Stimulated activated naive CD4-positive, alpha-beta T cell treated with Interleukin-2 at 50 U/mL for 16 hours (primary cell): ENCODE results near the gene GATB.

Experiments used
- DNase-seq: peaks from one replicate; lab custom pipeline; 2025; lab: John Stamatoyannopoulos, UW

The GATB gene, protein sequence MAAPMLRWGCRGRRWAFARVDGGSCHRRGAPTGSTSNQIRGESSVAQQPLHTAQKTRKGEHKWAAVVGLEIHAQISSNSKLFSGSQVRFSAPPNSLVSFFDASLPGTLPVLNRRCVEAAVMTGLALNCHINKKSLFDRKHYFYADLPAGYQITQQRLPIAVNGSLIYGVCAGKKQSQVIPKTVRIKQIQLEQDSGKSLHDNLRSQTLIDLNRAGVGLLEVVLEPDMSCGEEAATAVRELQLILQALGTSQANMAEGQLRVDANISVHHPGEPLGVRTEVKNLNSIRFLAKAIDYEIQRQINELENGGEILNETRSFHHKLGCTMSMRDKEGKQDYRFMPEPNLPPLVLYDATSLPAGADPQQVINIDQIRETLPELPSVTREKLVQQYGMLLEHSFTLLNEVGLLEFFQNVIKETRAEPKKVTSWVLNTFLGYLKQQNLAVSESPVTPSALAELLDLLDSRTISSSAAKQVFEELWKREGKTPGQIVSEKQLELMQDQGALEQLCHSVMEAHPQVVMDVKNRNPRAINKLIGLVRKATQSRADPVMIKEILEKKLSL

DNA sequence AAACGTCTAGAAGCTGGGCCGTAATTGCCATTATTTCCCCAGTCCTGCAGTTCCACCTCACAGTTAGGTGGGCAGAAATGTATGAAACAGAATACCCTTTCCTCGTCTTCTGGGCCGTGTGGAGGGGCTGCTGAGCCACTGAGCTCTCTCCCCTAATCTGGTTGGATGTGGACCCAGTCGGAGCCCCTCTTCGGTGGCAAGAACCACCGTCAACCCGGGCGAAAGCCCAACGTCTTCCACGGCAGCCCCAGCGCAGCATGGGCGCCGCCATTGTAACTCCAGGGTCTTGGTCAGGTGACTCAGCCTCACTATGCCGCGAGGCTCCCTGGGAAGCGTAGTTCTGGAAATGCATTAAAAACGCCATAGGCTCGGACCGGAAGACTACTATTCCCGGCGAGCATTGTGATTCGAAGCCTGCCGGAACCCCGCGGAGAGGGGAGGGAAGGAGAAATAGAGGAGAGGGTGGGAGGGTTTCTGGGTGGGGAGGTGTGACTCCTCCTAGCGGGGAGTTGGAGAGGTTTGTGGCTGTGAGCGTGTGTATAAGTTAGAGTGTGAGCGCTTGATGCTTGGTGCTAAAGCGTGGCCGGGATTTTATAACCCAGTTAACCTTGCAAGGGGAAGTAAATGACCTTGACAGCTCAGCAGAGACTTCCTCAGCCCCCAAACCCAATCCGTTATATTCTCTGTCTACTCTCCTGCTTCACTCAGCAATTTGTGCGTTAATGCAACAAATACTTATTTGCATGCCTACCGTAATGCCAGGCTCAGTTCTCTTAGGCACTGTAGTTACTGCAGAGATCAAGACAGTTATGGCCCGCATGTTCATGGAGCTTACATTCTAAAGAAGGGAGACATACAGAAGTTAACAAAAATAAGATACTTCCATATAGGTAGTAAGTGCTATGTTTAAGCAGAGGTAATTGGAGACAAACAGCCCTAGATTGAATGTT, at the start of gene GATB:
Gene GATB (minus strand): TSS at position 296 of the 950 bp plus-strand sequence. CDS start 25 bp downstream, at position 271.
- DNase-seq: peak; percentile 93

DNA sequence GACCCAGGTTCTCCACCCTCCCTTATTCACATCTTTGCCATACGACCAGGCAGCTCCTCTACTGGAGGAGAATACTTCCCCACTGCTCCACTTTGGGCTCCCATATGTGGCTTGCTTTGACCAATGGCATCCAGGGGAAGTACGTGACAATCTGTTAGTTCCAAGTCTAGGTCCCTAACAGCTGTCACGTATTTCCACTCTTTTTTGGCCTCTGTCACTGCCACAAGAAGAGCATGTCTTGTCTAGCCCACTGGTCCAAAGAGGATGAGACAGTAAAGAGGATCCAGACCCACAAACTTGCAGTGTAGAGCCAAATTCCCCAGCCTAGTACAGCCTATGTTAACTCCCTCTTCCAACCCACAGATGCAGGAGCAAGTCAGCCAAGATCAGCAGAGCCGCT, 49.7 kb upstream of the GATB start:
- no peak for DNase-seq

DNA sequence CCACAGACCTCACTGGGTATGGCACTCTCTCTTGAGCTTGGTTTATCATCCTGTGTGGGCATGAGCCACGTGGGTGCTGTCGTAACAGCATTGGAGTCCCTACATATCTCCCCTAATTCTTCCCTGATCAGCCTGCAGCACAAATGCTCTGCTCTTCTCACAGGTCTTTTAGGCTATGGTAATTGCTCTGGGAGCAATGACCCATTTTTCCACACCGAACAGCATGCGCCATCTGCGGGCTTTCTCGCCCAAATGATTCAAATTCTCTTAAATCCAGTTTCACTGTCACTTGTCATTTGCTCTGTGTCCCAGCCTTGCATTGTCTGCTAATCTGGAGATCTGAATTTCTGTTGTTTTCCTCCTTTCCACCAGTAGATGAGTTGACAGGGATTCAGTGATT, 48.9 kb upstream of the GATB start:
- DNase-seq: no peak

- DNase-seq: no peak
These were observed 47.7 kb upstream of the GATB start for GRCh38 chr4:151808542-151808941.

- DNase-seq: no peak
These were observed 47.3 kb upstream of the GATB start for GRCh38 chr4:151808120-151808529.

- DNase-seq: no peak
These were observed 46.4 kb upstream of the GATB start for GRCh38 chr4:151807220-151807619.

DNA sequence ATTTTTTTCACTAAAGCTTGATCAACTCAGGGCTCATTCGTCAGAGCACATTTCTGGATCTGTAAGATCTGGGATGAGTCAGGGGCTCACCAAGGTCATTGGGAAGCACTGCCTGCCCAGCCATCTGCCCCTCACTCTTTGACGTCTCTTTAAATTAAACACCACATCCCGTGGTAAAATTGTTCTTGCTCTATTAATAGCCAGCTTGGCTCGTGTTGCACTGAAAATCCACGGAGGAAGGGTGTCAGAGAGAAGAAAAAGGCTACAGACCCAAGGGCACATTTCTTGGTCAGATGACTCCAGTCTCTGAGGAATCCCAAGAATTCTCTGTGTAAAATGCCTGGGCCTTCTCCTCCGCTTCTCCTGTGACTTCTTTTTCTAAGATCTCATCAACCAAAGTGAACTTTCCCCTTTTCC, 45.7 kb upstream of the GATB start:
- DNase-seq: no peak

- DNase-seq: no peak
These were observed 44.0 kb upstream of the GATB start for GRCh38 chr4:151804821-151805220.

GRCh38 chr4:151804086-151804630, 43.4 kb upstream of the GATB start:
- DNase-seq: no peak

- no peak for DNase-seq
These were observed 42.4 kb upstream of the GATB start for GRCh38 chr4:151803246-151803645.

- peak; percentile 38 for DNase-seq
These were observed 41.0 kb upstream of the GATB start for GRCh38 chr4:151801547-151802516.

DNA sequence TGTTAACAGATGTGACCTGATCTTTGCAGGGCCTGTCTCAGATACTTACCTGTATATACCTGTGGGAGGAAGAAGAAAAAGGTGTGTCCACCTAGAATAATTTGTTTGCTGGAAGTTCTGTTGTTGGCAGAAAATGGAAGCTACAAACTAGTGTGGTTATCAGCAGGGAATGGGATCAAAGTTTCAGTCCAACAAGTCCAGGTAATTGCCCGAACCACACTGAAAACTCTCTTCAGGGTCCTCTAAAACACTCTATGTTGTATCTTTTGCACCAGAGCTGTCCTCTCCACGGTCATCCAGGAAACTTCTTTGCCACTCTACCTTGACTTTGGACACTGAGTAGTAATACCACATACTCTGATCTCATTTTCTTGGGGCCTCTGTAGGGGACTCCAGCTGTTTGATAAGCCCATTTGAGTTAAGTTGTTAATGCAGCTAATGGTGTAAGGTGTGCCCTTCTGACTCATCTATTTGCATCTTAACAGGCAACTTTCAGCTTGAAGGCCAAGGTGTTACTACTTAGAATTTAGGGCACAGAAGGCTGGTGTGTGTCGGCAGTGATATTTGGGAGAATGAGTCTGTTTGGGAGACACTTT, 38.7 kb upstream of the GATB start:
- DNase-seq: no peak

DNA sequence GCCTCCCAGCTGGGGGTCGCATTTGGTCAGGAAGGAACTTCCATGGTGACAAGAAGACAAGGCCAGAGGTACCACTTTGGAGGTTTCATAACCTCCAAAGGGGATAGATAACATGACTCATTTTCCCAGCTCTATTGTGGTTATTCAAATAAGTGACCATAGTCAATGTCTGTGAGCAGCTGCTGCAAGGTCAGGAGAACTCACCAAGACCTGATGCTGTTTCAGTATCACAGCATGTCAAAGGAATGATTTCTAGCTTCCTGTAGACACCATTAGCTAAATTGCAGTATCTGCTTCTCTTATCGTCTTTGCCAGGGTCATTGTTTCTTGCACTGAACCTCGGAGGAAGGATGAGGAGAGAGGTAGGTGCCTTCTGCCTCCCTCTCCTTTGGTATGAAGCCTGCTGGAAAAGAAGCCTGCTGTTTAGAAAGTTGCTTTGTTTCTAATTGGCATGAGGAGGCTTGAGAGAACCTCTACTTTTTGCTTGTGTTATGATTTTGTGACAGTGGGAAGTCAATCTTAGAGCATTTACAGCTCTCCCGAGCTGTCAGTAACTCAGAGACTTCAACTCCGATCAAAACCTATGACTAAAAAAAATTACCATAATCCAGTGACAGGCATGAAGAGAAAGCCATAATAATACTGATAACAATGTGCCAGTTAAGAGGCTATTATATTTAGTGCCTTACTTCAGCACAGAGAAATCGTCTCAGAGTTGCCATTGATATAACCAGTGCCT, 38.0 kb upstream of the GATB start:
- DNase-seq: no peak

DNA sequence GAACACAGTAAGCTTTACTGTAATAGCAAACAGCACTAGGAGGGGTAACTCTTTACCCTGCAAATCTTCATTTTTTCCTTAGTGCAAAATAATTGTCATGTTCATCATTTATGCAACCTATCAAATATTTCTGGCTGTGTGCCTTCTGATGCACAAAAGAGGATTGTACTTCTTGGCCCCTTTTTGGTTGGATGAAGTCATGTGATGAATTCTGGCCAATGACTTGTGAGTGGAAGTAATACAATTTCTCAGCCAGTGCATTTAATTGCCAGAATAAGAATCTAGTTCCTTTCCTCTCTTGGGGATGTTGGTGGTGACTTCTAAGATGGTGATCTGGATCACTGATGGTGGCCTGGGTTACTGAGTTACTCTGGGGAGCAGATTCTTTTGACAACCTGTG, 37.0 kb upstream of the GATB start:
- no peak for DNase-seq

- DNase-seq: no peak
These were observed 36.3 kb upstream of the GATB start for GRCh38 chr4:151797131-151797530.

- no peak for DNase-seq
These were observed 35.3 kb upstream of the GATB start for GRCh38 chr4:151796106-151796505.

DNA sequence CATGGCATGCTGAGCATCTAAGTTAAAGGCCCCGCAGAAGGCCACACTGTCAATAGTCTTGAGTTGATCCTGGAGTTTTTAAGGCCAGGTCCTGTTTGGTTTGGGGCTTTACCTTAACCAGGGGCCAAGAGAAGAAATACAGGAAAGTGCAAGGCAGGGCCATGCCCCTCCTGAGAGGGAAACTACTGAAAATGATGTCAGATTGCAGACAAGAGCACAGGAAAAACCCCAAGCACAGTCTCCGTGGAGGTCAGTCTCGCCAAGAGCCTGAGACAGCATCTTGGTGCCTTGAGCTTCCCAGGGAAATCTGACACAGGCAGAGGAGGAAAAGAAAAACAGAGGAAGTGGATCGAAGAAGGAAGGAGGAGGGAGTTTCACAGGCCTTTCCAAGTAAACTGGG, 32.2 kb upstream of the GATB start:
- no peak for DNase-seq

DNA sequence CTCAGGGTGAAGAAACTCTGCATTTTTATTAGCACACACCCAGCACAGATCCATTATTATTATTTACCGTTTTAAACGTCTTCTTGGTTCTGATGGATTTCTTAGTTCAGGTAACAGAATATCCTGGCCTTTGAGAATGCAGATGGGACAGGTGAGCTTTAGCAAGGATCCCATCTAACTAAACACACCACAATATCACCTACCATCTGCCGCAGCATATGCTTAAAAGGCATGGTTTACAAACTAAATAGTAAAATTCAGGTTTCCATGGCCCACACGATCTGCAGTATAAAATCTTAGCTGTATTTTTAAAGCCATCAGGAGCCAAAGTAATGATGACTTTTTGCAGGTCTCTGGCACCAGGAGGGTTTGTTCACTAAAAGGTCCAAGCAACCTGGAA, 31.7 kb upstream of the GATB start:
- no peak for DNase-seq

DNA sequence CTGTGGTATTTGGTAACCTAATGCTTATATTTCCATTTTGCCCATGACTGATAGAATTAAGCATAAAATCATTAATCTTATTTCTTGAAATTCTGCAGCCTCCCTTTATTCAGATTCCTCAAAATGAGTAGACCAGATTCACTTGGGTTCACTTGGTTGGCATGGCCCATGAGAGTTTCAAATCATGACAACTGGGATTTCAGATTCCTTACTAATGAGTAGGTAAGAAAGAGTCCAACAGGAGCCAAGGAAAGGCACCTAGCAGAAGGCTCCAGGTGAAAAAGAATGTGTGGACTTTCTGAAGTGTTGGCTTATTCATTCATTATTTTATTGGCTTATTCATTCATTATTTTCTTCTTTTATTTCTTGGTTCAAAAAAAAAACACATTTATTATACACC, 27.2 kb upstream of the GATB start:
- DNase-seq: no peak

- DNase-seq: no peak
These were observed 25.3 kb upstream of the GATB start for GRCh38 chr4:151786158-151786495.
